Loucy (cell line): ENCODE measurements around the gene CXCR5.

Source experiments
- EZH2phosphoT487 ChIP-seq: fragments of 200-600 bp; IDR thresholded peaks from 2 replicates; pipeline ENCODE4 v1.6.1; 2018; ENCODE audit warnings: antibody characterized with exemption, mild to moderate bottlenecking, moderate library complexity, borderline replicate concordance
- TF ChIP-seq, protein P1 (sequence below): fragments of 200-600 bp; sonication (generic); conservative IDR thresholded peaks from 2 replicates; pipeline ENCODE4 v1.5.1; 2014; ENCODE audit warnings: mild to moderate bottlenecking, antibody characterized with exemption, low read length

DNA sequence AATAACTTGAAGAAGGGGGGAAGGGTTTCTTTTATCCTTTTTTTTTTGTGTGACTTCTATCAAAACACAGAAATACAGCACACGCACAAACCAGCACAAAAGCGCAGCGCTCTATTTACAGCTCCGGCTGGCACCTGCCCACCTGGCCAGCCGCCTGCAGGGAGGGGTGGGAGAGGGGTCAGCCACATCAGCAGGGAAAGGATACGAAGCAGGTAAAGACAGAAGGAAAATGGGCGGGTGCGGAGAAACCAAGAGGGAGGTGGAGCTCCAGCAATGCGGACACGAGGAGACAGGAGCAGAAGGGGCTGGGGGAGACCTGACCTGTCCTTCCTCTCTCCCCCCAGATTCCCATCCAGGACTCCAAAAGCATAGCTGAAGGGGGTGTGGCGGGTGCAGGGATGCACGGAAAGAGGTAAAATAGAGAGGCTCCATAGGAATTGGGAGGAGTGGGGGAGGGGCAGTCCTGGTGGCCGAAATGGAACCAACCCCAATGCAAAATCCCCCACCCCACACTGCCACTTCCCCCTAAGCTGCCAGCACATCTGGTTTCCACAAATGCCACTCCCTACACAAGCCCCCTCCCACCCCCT lies 14.1 kb downstream of the CXCR5 start:
- TF ChIP-seq, protein P1, sequence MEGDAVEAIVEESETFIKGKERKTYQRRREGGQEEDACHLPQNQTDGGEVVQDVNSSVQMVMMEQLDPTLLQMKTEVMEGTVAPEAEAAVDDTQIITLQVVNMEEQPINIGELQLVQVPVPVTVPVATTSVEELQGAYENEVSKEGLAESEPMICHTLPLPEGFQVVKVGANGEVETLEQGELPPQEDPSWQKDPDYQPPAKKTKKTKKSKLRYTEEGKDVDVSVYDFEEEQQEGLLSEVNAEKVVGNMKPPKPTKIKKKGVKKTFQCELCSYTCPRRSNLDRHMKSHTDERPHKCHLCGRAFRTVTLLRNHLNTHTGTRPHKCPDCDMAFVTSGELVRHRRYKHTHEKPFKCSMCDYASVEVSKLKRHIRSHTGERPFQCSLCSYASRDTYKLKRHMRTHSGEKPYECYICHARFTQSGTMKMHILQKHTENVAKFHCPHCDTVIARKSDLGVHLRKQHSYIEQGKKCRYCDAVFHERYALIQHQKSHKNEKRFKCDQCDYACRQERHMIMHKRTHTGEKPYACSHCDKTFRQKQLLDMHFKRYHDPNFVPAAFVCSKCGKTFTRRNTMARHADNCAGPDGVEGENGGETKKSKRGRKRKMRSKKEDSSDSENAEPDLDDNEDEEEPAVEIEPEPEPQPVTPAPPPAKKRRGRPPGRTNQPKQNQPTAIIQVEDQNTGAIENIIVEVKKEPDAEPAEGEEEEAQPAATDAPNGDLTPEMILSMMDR = no peak
- TF ChIP-seq EZH2phosphoT487 = no peak
